Ishikawa (cell line): ENCODE data around the gene CHMP5.

Experiments
- CEBPB ChIP-seq: IDR thresholded peaks from 2 replicates; pipeline ENCODE4 v1.6.1; 2012
- CREB1 ChIP-seq: IDR thresholded peaks from 2 replicates; pipeline ENCODE4 v1.6.1; 2012; ENCODE audit warnings: low read depth
- EGR1 ChIP-seq: IDR thresholded peaks from 2 replicates; pipeline ENCODE4 v1.6.1; 2012
- EP300 ChIP-seq: IDR thresholded peaks from 2 replicates; pipeline ENCODE4 v1.6.1; 2012; ENCODE audit warnings: borderline replicate concordance
- FOXM1 ChIP-seq: IDR thresholded peaks from 2 replicates; pipeline ENCODE4 v1.6.1; 2012; ENCODE audit warnings: low read depth, borderline replicate concordance
- RAD21 ChIP-seq: IDR thresholded peaks from 2 replicates; pipeline ENCODE4 v1.6.1; 2012; ENCODE audit warnings: low read depth
- TAF1 ChIP-seq: IDR thresholded peaks from 2 replicates; pipeline ENCODE4 v1.6.1; 2012; ENCODE audit warnings: low read depth, mild to moderate bottlenecking
- TCF12 ChIP-seq: IDR thresholded peaks from 2 replicates; pipeline ENCODE4 v1.6.1; 2012; ENCODE audit warnings: low read depth
- TEAD4 ChIP-seq: IDR thresholded peaks from 2 replicates; pipeline ENCODE4 v1.6.1; 2012
- ZBTB7A ChIP-seq: IDR thresholded peaks from 2 replicates; pipeline ENCODE4 v1.6.1; 2012; ENCODE audit warnings: low read depth
- TF ChIP-seq, protein P1 (sequence below): IDR thresholded peaks from 2 replicates; pipeline ENCODE4 v1.6.1; 2012; ENCODE audit warnings: low read depth, mild to moderate bottlenecking
- TF ChIP-seq, protein P2 (sequence below): IDR thresholded peaks from 2 replicates; pipeline ENCODE4 v1.6.1; 2012
- TF ChIP-seq, protein P3 (sequence below): IDR thresholded peaks from 2 replicates; pipeline ENCODE4 v1.6.1; 2012

DNA sequence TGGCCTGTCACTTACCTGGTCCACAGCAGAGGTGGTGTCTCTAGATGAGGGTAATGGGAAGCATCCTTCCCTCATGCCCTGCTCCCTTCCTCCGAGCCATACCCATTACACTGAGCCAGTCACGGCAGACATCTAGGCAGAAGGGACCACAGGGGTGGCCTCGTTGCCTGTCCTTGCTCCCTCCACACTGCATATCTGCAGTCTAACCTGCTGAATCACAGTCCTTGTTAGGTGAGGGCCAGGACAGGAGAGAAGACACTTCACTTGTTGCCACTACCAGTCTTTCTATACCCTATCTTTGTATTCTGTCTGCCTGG, 43.3 kb upstream of the CHMP5 start:
- TF ChIP-seq TCF12 (no peak), ZBTB7A (no peak), TAF1 (no peak), FOXM1 (no peak), TEAD4 (no peak), CEBPB (no peak), RAD21 (no peak), EP300 (no peak), EGR1 (no peak), CREB1 (no peak)
- TF ChIP-seq, protein P1, sequence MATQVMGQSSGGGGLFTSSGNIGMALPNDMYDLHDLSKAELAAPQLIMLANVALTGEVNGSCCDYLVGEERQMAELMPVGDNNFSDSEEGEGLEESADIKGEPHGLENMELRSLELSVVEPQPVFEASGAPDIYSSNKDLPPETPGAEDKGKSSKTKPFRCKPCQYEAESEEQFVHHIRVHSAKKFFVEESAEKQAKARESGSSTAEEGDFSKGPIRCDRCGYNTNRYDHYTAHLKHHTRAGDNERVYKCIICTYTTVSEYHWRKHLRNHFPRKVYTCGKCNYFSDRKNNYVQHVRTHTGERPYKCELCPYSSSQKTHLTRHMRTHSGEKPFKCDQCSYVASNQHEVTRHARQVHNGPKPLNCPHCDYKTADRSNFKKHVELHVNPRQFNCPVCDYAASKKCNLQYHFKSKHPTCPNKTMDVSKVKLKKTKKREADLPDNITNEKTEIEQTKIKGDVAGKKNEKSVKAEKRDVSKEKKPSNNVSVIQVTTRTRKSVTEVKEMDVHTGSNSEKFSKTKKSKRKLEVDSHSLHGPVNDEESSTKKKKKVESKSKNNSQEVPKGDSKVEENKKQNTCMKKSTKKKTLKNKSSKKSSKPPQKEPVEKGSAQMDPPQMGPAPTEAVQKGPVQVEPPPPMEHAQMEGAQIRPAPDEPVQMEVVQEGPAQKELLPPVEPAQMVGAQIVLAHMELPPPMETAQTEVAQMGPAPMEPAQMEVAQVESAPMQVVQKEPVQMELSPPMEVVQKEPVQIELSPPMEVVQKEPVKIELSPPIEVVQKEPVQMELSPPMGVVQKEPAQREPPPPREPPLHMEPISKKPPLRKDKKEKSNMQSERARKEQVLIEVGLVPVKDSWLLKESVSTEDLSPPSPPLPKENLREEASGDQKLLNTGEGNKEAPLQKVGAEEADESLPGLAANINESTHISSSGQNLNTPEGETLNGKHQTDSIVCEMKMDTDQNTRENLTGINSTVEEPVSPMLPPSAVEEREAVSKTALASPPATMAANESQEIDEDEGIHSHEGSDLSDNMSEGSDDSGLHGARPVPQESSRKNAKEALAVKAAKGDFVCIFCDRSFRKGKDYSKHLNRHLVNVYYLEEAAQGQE: no peak
- TF ChIP-seq, protein P2, sequence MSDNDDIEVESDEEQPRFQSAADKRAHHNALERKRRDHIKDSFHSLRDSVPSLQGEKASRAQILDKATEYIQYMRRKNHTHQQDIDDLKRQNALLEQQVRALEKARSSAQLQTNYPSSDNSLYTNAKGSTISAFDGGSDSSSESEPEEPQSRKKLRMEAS: no peak
- TF ChIP-seq, protein P3, sequence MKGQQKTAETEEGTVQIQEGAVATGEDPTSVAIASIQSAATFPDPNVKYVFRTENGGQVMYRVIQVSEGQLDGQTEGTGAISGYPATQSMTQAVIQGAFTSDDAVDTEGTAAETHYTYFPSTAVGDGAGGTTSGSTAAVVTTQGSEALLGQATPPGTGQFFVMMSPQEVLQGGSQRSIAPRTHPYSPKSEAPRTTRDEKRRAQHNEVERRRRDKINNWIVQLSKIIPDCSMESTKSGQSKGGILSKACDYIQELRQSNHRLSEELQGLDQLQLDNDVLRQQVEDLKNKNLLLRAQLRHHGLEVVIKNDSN: no peak
